Muscle layer of duodenum (tissue), 2 donors: ENCODE data around the gene ARID4A.
A peak's percentile ranks its signal among the peaks of the same experiment; 100 is the strongest.

Experiments used
- H3K27ac ChIP-seq: one replicate; pipeline ENCODE4 v1.7.0; 2013; ENCODE audit warnings: mild to moderate bottlenecking, low read length
- H3K27me3 ChIP-seq: one replicate; pipeline ENCODE4 v1.7.0; 2013; ENCODE audit warnings: low read depth, mild to moderate bottlenecking, control low read depth, low read length
- H3K36me3 ChIP-seq, 2 donors: one replicate each; pipeline ENCODE4 v1.7.0; 2013; ENCODE audit warnings: low read length in 2 of 2, control low read depth in 1 of 2, mild to moderate bottlenecking in 1 of 2; ENCODE audit not compliant: insufficient read depth in 2 of 2, control insufficient read depth in 1 of 2
- H3K4me1 ChIP-seq, 2 donors: one replicate each; pipeline ENCODE4 v1.7.0; 2013; ENCODE audit warnings: low read length in 2 of 2, mild to moderate bottlenecking in 2 of 2, control low read depth in 1 of 2, moderate library complexity in 1 of 2; ENCODE audit not compliant: insufficient read depth in 2 of 2, control insufficient read depth in 1 of 2
- H3K4me3 ChIP-seq, 2 donors: one replicate each; pipeline ENCODE4 v1.7.0; 2013; ENCODE audit warnings: low read length in 2 of 2, low read depth in 1 of 2, mild to moderate bottlenecking in 1 of 2
- H3K9me3 ChIP-seq, 2 donors: one replicate each; pipeline ENCODE4 v1.7.0; 2013; ENCODE audit warnings: low read length in 2 of 2, control low read depth in 1 of 2, mild to moderate bottlenecking in 1 of 2; ENCODE audit not compliant: control insufficient read depth in 1 of 2
- donor health status: healthy.

Gene ARID4A

GRCh38 chr14:58296726-58297125 lies 1.6 kb upstream of the ARID4A start:
- H3K36me3 ChIP-seq: peaks cover 17 to 29% of the 10 kb centered on the region in 2 donors
- H3K9me3 ChIP-seq: no peaks in the 10 kb centered on the region
- H3K27ac ChIP-seq: peak overlapping the region; percentile 93
- H3K4me3 ChIP-seq: peak overlapping the region; percentile 93 to 99
- peaks cover 11 to 40% of the 10 kb centered on the region in 2 donors for H3K4me1 ChIP-seq
- H3K27me3 ChIP-seq: no peaks in the 10 kb centered on the region

DNA sequence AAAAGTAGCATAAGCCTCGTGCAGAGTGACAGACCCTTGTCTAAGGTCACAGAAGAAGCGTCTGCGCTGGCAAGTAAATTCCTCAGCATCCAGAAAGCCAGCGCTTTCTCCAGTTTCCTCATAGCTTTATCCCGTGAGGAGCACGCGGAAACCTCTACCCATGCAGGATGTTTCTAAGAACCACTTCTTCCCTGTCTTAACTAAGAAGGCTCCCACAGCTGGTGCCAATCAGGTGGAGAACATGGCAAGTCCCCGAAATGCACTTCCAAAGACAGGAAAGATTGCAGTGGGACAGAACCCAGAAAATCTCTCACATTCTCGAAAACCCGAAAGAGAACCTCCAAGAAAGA lies 968 bp upstream of the ARID4A start:
- Histone ChIP-seq H3K36me3 (peaks cover 15 to 30% of the 10 kb centered on the region in 2 donors), H3K27ac (peak overlapping the region; percentile 93), H3K4me3 (peak overlapping the region; percentile 93 to 99), H3K9me3 (no peaks in the 10 kb centered on the region), H3K27me3 (no peaks in the 10 kb centered on the region), H3K4me1 (peaks cover 11 to 40% of the 10 kb centered on the region in 2 donors)

DNA sequence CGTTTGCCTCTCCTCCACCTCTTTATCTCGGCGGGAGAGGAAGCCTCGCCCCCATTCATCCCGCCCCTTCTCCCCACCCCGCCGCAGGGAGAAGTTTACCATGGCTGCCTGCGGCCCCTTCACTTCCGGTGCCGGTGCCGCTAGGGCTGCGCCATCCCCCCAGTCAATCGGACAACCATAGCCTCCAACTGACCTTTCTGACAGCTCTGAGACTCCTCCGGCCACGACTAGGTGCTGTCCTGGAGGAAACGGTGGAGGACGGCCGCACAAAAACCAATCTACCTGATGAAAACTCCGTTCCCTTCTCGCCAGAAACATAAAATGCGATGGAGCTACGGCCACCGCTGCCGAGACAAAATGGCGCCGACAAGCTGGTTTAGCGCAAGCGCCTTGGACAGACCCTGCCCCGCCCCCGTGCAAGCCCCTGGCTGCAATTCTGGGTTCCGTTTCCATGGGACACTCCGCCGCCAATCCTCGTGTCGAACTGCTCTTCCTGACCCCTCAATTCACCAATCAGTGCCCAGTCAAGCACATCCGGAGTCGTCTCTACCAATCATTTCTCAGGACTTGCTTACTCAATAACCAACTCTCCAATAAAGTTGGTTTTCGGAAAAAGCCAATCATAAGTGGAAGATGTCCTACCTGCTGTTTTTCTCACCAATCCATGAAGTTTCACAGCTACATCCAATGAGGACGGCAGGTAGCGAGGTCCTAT lies 436 bp upstream of the ARID4A start:
- Histone ChIP-seq H3K36me3 (peaks cover 15 to 25% of the 10 kb centered on the region in 2 donors), H3K4me1 (peaks cover 11 to 40% of the 10 kb centered on the region in 2 donors), H3K4me3 (peak overlapping the region; percentile 93 to 99), H3K9me3 (no peaks in the 10 kb centered on the region), H3K27ac (peak overlapping the region; percentile 93), H3K27me3 (no peaks in the 10 kb centered on the region)

DNA sequence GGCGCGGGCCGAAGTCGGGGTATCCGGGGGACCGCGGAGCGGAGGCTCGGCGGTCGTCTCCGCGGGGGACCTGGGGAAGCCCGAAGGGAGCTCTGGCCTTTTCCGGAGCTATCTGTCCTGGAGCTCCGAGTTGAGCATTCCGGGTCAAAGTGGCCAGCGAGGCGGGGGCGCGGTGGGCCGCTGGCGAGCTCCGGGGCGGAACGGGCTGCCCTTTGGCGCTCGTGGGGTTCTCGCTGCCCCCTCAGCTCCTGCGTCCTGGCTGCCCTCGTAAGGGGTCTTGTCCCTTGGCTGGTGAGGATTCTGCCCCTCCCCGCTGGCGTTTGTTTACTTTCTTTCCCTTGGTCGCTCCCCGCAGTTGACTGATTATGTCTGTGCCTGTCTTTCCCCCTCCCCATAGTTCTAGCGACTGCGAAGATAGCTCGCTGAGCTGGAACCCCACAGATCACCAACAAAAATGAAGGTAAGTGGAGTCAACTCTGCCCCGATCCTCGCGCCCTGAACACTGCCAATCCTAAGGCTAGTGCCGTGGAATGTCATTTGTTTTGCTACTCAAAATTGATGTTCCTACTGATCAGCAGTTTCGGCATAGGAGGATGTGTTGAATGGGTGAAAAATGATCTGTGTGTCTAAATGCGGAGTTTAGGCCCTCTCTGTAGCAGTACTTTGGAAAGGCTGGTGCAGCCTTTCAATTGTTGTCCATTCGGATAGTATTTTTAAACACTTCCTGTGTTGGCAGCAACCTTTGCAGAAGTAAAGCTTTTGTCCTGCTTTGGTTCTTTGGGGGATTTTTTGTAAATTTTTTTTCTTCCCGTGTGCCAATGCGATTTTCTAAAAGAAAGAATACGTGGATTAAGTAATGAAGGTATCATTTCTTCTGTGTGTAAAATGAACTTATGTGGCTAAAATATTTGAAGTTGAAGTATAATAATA lies 1.3 kb downstream of the ARID4A start:
- peak overlapping the region; percentile 88 for H3K27ac ChIP-seq
- H3K4me1 ChIP-seq: peaks cover 11 to 34% of the 10 kb centered on the region in 2 donors
- H3K27me3 ChIP-seq: no peaks in the 10 kb centered on the region
- peaks cover 11 to 15% of the 10 kb centered on the region in 2 donors for H3K36me3 ChIP-seq
- peak overlapping the region; percentile 95 to 99 for H3K4me3 ChIP-seq
- H3K9me3 ChIP-seq: no peaks in the 10 kb centered on the region

DNA sequence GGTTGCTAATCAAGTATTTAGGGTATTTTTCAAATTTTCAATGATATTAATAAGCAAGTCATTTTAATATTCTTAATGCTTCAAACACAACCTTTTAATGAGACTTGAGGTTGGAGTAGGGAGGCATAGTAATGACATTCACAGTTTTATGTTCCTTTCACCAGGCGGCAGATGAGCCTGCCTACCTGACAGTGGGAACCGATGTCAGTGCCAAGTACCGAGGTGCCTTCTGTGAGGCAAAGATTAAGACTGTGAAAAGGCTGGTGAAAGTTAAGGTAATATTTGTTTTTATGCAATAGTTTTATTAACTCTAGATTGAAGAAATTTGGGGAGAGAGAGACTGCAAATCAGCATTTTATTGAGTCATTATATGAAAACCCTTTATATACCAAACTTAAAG lies 3.1 kb downstream of the ARID4A start:
- Histone ChIP-seq H3K9me3 (no peaks in the 10 kb centered on the region), H3K4me1 (peaks cover 5 to 18% of the 10 kb centered on the region in 2 donors), H3K27me3 (no peaks in the 10 kb centered on the region), H3K27ac (no peak overlapping the region), H3K36me3 (peaks cover 7 to 28% of the 10 kb centered on the region in 2 donors), H3K4me3 (no peak overlapping the region)

- H3K4me3 ChIP-seq: no peak overlapping the region
- peaks cover under 1 to 5% of the 10 kb centered on the region in 2 donors for H3K4me1 ChIP-seq
- H3K27ac ChIP-seq: no peak overlapping the region
- H3K36me3 ChIP-seq: peaks cover 19 to 43% of the 10 kb centered on the region in 2 donors
- H3K27me3 ChIP-seq: no peaks in the 10 kb centered on the region
- no peaks in the 10 kb centered on the region for H3K9me3 ChIP-seq
Observed at GRCh38 chr14:58305730-58306129, 7.4 kb downstream of the ARID4A start.

GRCh38 chr14:58307597-58308316 lies 9.4 kb downstream of the ARID4A start:
- no peaks in the 10 kb centered on the region for H3K27me3 ChIP-seq
- H3K4me1 ChIP-seq: no peaks in the 10 kb centered on the region
- peaks cover 23 to 43% of the 10 kb centered on the region in 2 donors for H3K36me3 ChIP-seq
- H3K27ac ChIP-seq: no peak overlapping the region
- H3K9me3 ChIP-seq: no peaks in the 10 kb centered on the region
- no peak overlapping the region for H3K4me3 ChIP-seq

GRCh38 chr14:58309086-58309485 lies 10.7 kb downstream of the ARID4A start:
- Histone ChIP-seq H3K27me3 (no peaks in the 10 kb centered on the region), H3K36me3 (peaks cover 28 to 35% of the 10 kb centered on the region in 2 donors), H3K9me3 (no peaks in the 10 kb centered on the region)

DNA sequence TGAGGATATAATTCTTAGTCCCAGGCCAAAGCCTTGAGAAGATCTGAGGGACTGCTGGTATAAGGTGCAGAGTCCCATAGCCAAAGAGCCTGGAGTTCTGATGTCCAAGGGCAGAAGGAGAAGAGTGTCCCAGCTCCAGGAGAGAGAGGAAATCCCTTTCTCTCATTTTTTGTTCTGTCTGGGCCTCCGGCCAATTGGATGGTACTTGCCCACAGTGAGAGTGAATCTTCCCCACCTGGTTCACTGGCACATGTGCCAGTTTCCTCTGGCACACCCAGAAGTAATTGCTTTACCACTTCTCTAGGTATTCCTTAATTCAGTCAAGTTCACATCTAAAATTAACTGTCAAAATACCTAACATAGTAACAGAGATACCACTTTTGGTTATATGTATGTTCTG lies 15.3 kb downstream of the ARID4A start:
- Histone ChIP-seq H3K9me3 (no peaks in the 10 kb centered on the region), H3K27ac (no peak overlapping the region), H3K36me3 (peaks cover 6 to 23% of the 10 kb centered on the region in 2 donors), H3K4me1 (no peaks in the 10 kb centered on the region), H3K4me3 (no peak overlapping the region), H3K27me3 (no peaks in the 10 kb centered on the region)

More at GRCh38 chr14:58309086-58309485, 10.7 kb downstream of the ARID4A start:
- H3K4me3 ChIP-seq: no peak overlapping the region
- no peak overlapping the region for H3K27ac ChIP-seq
- H3K4me1 ChIP-seq: no peaks in the 10 kb centered on the region

- no peaks in the 10 kb centered on the region for H3K9me3 ChIP-seq
- H3K27ac ChIP-seq: no peak overlapping the region
- H3K27me3 ChIP-seq: no peaks in the 10 kb centered on the region
- H3K36me3 ChIP-seq: peaks cover 9 to 29% of the 10 kb centered on the region in 2 donors
- H3K4me3 ChIP-seq: no peak overlapping the region
- H3K4me1 ChIP-seq: no peaks in the 10 kb centered on the region
Observed at GRCh38 chr14:58315606-58316005, 17.3 kb downstream of the ARID4A start.

DNA sequence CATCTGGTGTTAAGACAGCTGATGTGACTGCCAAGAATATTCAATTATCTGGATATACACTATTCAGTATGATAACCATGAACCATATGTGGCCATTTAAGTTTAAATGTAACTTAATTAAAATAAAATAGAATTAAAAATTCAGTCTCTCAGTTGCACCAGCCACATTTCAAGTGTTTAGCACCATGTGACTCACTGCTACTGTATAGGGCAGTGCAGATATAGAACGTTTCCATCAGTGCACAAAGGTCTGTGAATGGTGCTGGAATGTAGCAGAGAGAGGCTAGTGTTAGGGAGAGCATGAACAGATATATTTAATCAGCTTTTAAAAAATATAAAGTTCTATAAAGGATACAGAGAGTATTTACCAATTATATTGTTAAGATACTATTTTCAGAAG lies 28.7 kb downstream of the ARID4A start:
- no peaks in the 10 kb centered on the region for H3K9me3 ChIP-seq
- H3K27me3 ChIP-seq: no peaks in the 10 kb centered on the region
- H3K36me3 ChIP-seq: peaks cover 44 to 45% of the 10 kb centered on the region in 2 donors
- no peak overlapping the region for H3K27ac ChIP-seq
- peaks cover 0 to 10% of the 10 kb centered on the region in 2 donors for H3K4me1 ChIP-seq
- no peak overlapping the region for H3K4me3 ChIP-seq
